ENCODE data around the gene ZNF91.

DNA sequence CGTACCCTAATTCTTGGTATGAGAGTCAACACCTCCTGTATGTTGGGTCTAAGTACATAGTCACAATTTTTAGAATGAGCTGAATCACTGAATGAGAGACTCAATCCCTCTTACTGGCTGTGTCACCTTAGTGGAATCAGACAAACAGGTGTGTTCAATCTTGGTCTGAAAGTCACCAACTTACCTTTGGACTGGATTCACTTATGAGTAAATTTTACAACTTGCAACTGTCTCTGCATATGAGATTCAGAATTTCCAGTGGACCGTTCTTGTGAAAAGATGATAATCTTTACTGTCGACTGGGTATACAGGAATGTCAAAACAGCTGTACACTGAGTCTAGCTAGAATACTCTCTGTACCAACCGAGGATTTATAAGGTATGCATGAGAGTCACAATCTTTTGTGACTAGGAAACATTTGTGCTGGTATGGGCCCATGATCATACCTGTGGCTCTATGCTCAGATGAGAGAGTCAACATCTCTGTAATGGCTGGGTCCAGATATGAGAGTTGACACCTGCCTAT is 5.9 kb upstream of the ZNF91 start:
- TF ChIP-seq, protein P1, sequence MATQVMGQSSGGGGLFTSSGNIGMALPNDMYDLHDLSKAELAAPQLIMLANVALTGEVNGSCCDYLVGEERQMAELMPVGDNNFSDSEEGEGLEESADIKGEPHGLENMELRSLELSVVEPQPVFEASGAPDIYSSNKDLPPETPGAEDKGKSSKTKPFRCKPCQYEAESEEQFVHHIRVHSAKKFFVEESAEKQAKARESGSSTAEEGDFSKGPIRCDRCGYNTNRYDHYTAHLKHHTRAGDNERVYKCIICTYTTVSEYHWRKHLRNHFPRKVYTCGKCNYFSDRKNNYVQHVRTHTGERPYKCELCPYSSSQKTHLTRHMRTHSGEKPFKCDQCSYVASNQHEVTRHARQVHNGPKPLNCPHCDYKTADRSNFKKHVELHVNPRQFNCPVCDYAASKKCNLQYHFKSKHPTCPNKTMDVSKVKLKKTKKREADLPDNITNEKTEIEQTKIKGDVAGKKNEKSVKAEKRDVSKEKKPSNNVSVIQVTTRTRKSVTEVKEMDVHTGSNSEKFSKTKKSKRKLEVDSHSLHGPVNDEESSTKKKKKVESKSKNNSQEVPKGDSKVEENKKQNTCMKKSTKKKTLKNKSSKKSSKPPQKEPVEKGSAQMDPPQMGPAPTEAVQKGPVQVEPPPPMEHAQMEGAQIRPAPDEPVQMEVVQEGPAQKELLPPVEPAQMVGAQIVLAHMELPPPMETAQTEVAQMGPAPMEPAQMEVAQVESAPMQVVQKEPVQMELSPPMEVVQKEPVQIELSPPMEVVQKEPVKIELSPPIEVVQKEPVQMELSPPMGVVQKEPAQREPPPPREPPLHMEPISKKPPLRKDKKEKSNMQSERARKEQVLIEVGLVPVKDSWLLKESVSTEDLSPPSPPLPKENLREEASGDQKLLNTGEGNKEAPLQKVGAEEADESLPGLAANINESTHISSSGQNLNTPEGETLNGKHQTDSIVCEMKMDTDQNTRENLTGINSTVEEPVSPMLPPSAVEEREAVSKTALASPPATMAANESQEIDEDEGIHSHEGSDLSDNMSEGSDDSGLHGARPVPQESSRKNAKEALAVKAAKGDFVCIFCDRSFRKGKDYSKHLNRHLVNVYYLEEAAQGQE (IDR thresholded peaks at IDR 0.05; ENCODE audit: insufficient read depth in 1 of 2, low read depth in 2 of 2, low read length in 2 of 2), result no peak
- no peak for TF ChIP-seq TAF1 (IDR thresholded peaks at IDR 0.05; ENCODE audit: borderline replicate concordance, insufficient read depth, low read length)
- TF ChIP-seq POLR2AphosphoS5 (IDR thresholded peaks at IDR 0.05; ENCODE audit: low read depth, low read length), result no peak
- no peak for TF ChIP-seq SIN3A (IDR thresholded peaks at IDR 0.05; ENCODE audit: borderline replicate concordance, insufficient read depth, low read length)

All from PFSK-1 (cell line).